KMS-11 (cell line): ENCODE data around the gene CDC37L1.

Experiments used
- H2AFZ ChIP-seq: fragments of 200-600 bp; sonication (generic); 2 replicates; pipeline ENCODE4 v1.6.1; 2016; ENCODE audit warnings: antibody characterized with exemption, mixed run types, low read depth
- H3K27ac ChIP-seq: fragments of 200-600 bp; sonication (generic); 2 replicates; pipeline ENCODE4 v1.6.1; 2016; ENCODE audit warnings: mild to moderate bottlenecking, mixed run types
- H3K27me3 ChIP-seq: fragments of 200-600 bp; sonication (generic); 2 replicates; pipeline ENCODE4 v1.6.1; 2017; ENCODE audit warnings: mild to moderate bottlenecking, low read depth, mixed run types, moderate library complexity; ENCODE audit not compliant: insufficient read depth
- H3K36me3 ChIP-seq: fragments of 200-600 bp; sonication (generic); 2 replicates; pipeline ENCODE4 v1.6.1; 2017; ENCODE audit warnings: mild to moderate bottlenecking, mixed run types; ENCODE audit not compliant: insufficient read depth
- H3K4me1 ChIP-seq: fragments of 200-600 bp; sonication (generic); 2 replicates; pipeline ENCODE4 v1.6.1; 2016; ENCODE audit warnings: mild to moderate bottlenecking, low read depth, mixed run types; ENCODE audit not compliant: poor library complexity, severe bottlenecking
- H3K4me2 ChIP-seq: fragments of 200-600 bp; sonication (generic); 2 replicates; pipeline ENCODE4 v1.7.0; 2016; ENCODE audit warnings: mild to moderate bottlenecking, mixed run types
- H3K4me3 ChIP-seq: fragments of 200-600 bp; sonication (generic); IDR thresholded peaks from 2 replicates; pipeline ENCODE4 v1.6.1; 2017; ENCODE audit warnings: low read depth, low read length, mixed read lengths; ENCODE audit not compliant: insufficient read depth
- H3K79me2 ChIP-seq: fragments of 200-600 bp; sonication (generic); 2 replicates; pipeline ENCODE4 v1.6.1; 2016; ENCODE audit warnings: low read depth, mixed run types; ENCODE audit not compliant: insufficient read depth
- H3K9ac ChIP-seq: fragments of 200-600 bp; sonication (generic); 2 replicates; pipeline ENCODE4 v1.6.1; 2016; ENCODE audit warnings: mild to moderate bottlenecking, mixed run types
- H4K20me1 ChIP-seq: fragments of 200-600 bp; sonication (generic); 2 replicates; pipeline ENCODE4 v1.6.1; 2016; ENCODE audit warnings: mild to moderate bottlenecking, mixed run types; ENCODE audit not compliant: insufficient read depth
- TF ChIP-seq, protein P1 (sequence below): fragments of 200-600 bp; sonication (generic); conservative IDR thresholded peaks from 2 replicates; pipeline ENCODE4 v1.6.1; 2017; ENCODE audit warnings: low read depth, mild to moderate bottlenecking, antibody characterized with exemption, low read length, moderate library complexity, mixed read lengths

Gene CDC37L1

DNA sequence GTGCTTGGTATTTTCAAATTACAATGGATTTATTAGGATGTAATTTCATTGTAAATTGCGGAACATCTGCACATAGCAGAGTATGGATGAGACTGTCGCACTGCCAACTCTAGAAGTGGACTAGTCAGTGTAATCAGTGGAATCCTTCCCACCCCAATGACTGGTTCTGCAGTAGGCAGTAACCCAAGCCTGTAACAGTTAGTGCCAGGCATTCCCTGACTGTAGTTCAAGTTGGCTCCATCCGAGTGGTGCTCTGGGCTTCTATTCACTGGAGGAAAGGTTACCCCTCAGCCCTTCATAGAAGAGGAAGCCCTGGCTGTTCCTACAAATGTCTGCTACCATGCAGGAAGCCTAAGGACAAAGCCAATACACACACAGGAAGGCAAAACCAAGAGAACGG, 38.4 kb downstream of the CDC37L1 start:
- no peak overlapping the region for H3K4me3 ChIP-seq
- H3K9ac ChIP-seq = no peak overlapping the region
- peaks cover 6% of the 10 kb centered on the region; the same call in 1 of the 2 replicates for H3K36me3 ChIP-seq
- H3K27ac ChIP-seq = no peak overlapping the region
- TF ChIP-seq, protein P1, sequence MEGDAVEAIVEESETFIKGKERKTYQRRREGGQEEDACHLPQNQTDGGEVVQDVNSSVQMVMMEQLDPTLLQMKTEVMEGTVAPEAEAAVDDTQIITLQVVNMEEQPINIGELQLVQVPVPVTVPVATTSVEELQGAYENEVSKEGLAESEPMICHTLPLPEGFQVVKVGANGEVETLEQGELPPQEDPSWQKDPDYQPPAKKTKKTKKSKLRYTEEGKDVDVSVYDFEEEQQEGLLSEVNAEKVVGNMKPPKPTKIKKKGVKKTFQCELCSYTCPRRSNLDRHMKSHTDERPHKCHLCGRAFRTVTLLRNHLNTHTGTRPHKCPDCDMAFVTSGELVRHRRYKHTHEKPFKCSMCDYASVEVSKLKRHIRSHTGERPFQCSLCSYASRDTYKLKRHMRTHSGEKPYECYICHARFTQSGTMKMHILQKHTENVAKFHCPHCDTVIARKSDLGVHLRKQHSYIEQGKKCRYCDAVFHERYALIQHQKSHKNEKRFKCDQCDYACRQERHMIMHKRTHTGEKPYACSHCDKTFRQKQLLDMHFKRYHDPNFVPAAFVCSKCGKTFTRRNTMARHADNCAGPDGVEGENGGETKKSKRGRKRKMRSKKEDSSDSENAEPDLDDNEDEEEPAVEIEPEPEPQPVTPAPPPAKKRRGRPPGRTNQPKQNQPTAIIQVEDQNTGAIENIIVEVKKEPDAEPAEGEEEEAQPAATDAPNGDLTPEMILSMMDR = no peak
- H3K4me2 ChIP-seq = no peak overlapping the region
- no peak overlapping the region for H2AFZ ChIP-seq
- no peaks in the 10 kb centered on the region for H3K4me1 ChIP-seq
- H3K27me3 ChIP-seq = no peaks in the 10 kb centered on the region
- no peaks in the 10 kb centered on the region for H4K20me1 ChIP-seq
- no peaks in the 10 kb centered on the region for H3K79me2 ChIP-seq

DNA sequence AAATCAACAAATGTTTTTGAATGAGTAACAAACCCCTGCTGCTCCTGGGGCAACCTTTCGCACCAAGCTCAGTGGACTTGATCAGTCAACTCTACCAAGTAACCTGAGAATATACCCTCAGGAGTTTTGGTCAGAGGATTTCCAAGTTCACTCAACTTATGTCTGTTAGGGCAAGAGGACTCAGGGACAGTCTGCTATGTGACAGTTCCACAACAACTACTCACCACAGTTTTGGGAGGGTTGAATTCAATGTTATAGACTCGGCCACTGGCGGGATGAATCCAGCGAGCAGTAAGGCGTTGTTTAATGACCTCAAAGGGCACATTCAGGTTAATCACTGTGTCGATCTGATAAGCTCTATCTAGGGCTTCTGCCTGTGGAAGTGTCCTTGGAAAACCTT, 39.5 kb downstream of the CDC37L1 start:
- no peaks in the 10 kb centered on the region for H4K20me1 ChIP-seq
- TF ChIP-seq, protein P1 = no peak
- H3K36me3 ChIP-seq = peaks cover 6% of the 10 kb centered on the region; the same call in 1 of the 2 replicates
- no peaks in the 10 kb centered on the region for H3K27me3 ChIP-seq
- H2AFZ ChIP-seq = no peak overlapping the region
- H3K4me2 ChIP-seq = no peak overlapping the region
- H3K4me3 ChIP-seq = no peak overlapping the region
- no peaks in the 10 kb centered on the region for H3K79me2 ChIP-seq
- no peaks in the 10 kb centered on the region for H3K4me1 ChIP-seq
- no peak overlapping the region for H3K9ac ChIP-seq
- H3K27ac ChIP-seq = no peak overlapping the region

DNA sequence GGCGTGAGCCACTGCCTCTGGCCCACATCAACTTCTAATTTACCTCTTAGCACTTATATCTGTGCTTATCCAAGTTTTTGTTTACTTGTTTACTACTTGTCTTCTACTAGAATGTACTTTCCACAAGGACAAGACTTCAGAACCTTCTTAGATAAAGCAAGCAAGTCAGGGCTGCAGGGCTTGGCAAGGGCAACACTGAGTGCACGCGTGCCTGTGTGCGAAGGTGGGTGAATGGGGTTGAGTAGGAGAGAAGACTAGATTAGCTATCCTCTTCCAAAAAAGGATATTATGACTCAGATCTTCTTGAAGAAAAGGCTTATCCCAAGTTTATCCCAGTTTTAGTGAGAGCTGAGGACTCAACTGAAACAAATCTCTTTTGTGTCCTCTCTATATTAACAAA, 42.4 kb downstream of the CDC37L1 start:
- TF ChIP-seq, protein P1 = no peak
- no peak overlapping the region for H3K9ac ChIP-seq
- no peaks in the 10 kb centered on the region for H4K20me1 ChIP-seq
- no peak overlapping the region for H2AFZ ChIP-seq
- no peaks in the 10 kb centered on the region for H3K79me2 ChIP-seq
- H3K36me3 ChIP-seq = peaks cover 6% of the 10 kb centered on the region; the same call in 1 of the 2 replicates
- H3K4me3 ChIP-seq = no peak overlapping the region
- H3K4me1 ChIP-seq = no peaks in the 10 kb centered on the region
- no peak overlapping the region for H3K27ac ChIP-seq
- H3K27me3 ChIP-seq = no peaks in the 10 kb centered on the region
- no peak overlapping the region for H3K4me2 ChIP-seq

DNA sequence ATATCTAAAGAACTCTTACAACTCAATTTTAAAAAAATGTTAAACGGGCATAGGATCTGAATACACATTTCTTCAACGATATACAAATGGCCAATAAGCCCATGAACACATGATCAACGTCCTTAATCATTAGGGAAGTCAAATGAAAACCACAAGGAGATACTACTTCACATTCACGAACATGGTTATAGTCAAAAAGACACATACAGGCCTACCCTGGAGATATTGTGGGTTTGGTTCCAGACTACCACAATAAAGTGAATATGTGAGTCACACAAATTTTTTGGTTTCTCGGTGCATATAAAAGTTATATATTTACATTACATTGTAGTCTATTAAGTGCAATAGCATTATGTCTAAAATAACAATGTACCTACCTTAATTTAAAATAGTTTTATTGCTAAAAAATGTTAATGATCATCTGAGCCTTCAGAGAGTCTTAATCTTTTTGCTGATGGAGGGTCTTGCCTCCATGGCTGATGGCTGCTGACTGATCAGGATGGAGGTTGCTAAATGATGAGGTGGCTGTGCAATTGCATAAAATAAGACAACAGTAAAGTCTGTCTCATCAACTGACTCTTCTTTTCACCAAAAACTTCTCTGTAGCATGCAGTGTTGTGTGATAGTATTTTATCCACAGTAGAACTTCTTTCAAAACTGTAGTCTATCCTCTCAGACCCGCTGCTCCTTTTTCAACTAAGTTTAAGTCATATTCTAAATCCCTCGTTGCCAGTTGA, 46.5 kb downstream of the CDC37L1 start:
- TF ChIP-seq, protein P1 = no peak
- no peak overlapping the region for H3K9ac ChIP-seq
- H2AFZ ChIP-seq = no peak overlapping the region
- no peak overlapping the region for H3K4me3 ChIP-seq
- peaks cover 11% of the 10 kb centered on the region; the same call in 1 of the 2 replicates for H3K79me2 ChIP-seq
- H3K27ac ChIP-seq = no peak overlapping the region
- H4K20me1 ChIP-seq = no peaks in the 10 kb centered on the region
- H3K4me1 ChIP-seq = no peaks in the 10 kb centered on the region
- H3K27me3 ChIP-seq = no peaks in the 10 kb centered on the region
- H3K4me2 ChIP-seq = no peak overlapping the region
- no peaks in the 10 kb centered on the region for H3K36me3 ChIP-seq
